Measurements from ENCODE around the gene DUSP16. TPM values are rescaled to one million over a fixed set of nuclear protein-coding genes. Genes with fewer than 3 reads are reported as not detected.

DUSP16 gene
- 10 to 100 TPM in 3 of 4 donors, 1 to 10 TPM in 1; 7.5 to 21.4 (median 14.6) TPM for total RNA-seq

GRCh38 chr12:12562585-12563261, at the start of gene DUSP16:
Gene DUSP16, minus strand, starts transcription at chr12:12562863. Its CDS starts 41,765 bp downstream, at chr12:12521098.
- TF ChIP-seq CTCF (IDR thresholded peaks at IDR 0.05; ENCODE audit: low read depth): no peak

GRCh38 chr12:12612358-12612757, 49.7 kb upstream of the DUSP16 start:
- no peak for TF ChIP-seq CTCF (IDR thresholded peaks at IDR 0.05; ENCODE audit: low read depth)

GRCh38 chr12:12611512-12612306, 49.0 kb upstream of the DUSP16 start, which contains the start of gene CREBL2:
Gene CREBL2, plus strand, starts transcription at chr12:12611876. Its CDS starts 297 bp downstream, at chr12:12612173.
- TF ChIP-seq CTCF (IDR thresholded peaks at IDR 0.05; ENCODE audit: low read depth): no peak

GRCh38 chr12:12610711-12611110, 48.0 kb upstream of the DUSP16 start:
- TF ChIP-seq CTCF (IDR thresholded peaks at IDR 0.05; ENCODE audit: low read depth): no peak

GRCh38 chr12:12609692-12610091, 47.0 kb upstream of the DUSP16 start:
- no peak for TF ChIP-seq CTCF (IDR thresholded peaks at IDR 0.05; ENCODE audit: low read depth)

- no peak for TF ChIP-seq CTCF (IDR thresholded peaks at IDR 0.05; ENCODE audit: low read depth)
Observed at GRCh38 chr12:12608557-12608957, 45.9 kb upstream of the DUSP16 start.
